Forelimb muscle (tissue), 1 donor: ENCODE data around the gene ASPDH. TPM values are rescaled to one million over a fixed set of nuclear protein-coding genes. Genes with fewer than 3 reads are reported as not detected.

ENCODE experiments used
- DNase-seq: peaks from one replicate; pipeline ENCODE4 v3.0.0-alpha.2; 2013; ENCODE audit warnings: low read depth
- polyA plus RNA-seq: library from polyadenylated mRNA; unstranded; fragments of 120-200 nt; gene quantifications from one replicate; pipeline ENCODE4 v1.2.1, GENCODE V29; 2013; ENCODE audit not compliant: insufficient read length

ASPDH gene
- 1.4 TPM for polyA plus RNA-seq

GRCh38 chr19:50513746-50514345 is at the start of gene ASPDH:
TSS of gene ASPDH (minus strand) at chr19:50513913. CDS start at chr19:50513823, 90 bp downstream.
- DNase-seq, result no peak

DNA sequence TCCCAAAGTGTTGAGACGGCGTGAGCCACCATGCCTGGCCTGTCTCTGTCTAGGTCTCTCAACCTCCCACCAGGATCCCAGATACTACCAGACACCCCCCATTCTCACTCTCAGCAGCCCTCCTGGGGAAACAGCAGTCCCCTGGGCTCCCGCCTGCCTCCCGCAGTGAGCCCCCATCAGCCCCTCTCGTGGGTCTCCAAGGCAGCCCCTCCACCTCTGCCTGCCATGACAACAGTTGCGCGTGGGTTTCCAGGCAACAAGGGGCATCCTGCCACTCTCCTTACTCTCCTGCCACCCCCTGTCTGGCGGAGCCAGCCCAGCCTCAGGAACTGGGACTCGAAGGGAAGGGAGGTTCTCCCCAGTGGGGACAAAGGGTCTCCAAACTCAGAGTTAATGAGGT is 49.3 kb upstream of the ASPDH start:
- no peak for DNase-seq

DNA sequence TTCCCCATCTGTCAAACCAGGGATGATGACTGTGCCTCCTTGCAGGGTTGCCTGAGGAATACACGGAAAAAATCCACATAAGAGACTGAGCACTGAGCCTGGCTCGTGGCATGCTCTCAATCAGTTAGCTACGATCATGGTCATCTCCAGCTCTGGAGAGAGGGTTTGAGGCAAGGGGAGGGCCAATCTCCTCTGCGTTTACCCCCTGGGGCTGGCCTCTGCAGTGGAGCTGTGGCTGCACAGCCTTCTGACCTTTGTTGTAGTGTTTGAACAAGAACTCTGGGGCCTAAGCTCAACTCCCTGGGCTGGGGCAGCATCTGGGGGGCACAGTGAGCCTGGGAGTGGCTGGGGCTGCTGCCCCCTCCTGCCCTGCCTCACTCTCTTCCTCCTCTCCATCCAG is 48.6 kb upstream of the ASPDH start:
- DNase-seq, result no peak

DNA sequence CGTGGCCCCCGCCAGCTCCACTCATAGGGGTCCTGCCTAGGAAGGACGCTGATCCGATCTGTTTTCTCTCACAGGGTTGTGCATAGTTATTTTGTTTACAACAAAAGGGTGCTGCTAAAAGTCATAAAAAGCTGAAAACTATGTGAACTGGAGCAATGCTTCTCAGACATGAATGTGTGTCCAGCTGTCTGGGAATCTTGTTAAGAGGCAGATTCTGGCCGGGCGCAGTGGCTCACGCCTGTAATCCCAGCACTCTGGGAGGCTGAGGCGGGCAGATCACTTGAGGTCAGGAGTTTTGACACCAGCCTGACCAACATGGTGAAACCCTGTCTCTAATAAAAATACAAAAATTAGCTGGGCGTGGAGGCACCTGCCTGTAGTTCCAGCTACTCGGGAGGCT is 45.9 kb upstream of the ASPDH start:
- no peak for DNase-seq

DNA sequence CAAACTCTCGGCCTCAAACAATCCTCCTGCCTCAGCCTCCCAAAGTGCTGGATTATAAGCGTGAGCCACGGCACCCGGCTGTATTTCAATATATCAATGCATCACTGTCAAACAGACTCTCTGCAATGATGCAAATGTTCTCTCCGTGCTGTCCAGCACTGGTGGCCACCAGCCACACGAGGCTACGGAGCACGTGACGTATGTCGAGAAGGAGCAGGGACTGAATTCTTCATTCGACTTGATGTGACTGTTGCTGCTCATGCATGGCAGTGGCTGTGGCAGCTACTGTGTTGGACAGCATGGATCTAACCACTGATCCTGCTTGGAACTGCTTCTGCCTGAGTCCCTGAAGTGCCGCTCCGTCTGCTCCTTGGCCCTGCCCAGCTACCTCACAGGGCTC is 44.7 kb upstream of the ASPDH start:
- no peak for DNase-seq

DNA sequence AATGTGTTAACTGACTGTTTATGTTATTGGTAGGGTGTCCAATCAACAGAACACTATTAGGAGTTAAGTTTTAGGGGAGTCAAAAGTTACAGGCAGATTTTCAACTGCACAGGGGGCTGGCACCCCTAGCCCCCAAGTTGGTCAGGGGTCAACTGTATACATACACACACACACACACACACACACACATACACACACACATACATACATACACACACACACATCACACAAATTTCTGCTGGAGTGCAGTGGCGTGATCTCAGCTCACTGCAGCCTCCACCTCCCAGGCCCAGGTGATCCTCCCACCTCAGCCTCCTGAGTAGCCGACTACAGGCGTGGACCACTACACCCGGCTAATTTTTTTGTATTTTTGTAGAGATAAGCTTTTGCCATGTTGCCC is 44.3 kb upstream of the ASPDH start:
- no peak for DNase-seq

DNA sequence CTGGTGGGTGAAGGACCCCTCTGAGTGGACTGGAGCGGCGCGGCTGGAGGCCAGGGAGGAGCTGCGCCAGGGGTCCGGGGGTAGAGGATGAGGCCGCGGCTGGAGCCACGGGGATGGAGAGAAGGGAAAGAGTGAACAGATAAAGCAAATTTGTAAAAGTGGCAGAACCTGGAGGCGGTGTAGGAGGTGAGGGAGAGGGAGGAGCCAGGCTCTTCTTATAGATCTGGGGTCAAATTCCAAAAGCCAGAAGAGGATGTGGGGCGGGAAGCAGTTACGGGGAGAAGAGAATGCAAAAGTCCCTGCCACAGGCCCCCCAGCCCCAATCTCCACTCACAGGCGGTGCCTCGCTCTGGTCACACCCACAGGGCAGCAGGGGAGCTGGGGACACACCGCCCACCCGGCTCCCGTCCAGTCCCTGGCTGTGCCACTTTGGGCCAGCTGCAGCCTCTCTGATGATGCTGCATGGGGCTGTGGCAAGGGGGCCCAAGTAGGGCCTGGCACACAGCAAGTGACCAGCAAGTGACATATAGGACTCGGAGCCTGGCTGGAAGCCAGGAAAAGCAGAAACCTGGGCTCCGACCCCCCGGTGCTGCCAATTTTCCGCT is 43.4 kb upstream of the ASPDH start:
- no peak for DNase-seq

DNA sequence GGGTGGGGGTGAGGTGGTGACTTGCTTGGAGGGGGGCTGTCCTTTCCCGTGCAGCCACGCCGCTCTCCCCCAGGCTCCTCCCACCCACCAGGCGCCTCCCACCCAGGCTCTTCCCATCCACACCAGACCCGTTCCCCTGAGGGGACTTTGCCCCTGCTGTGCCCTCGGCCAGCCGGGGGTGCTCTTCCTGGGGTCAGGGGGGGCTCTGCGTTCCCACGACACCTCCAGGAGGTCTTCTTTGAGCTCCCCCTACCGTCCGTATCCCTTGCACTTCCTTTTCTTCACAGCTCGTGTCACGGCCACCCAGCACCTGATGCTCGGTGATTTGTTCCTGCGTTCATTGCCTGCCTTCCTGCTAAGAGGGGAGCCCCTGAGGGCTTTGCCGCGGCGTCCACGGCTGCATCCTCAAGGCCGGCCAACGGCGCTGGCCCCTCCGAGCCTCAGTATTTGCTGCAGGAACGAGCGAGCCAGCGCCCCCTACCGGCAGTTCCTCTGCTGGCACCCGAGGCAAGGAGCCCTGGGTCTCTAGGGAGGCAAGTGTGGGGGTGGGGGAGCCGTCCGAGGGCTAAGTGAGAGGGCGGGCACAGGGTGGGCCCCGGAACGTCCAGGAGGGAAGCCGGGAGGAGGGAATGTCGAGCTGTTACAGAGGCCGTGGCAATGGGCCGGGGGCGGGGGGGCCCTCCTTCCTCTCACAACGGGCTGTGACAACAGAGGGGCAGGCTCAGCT is 42.7 kb upstream of the ASPDH start:
- DNase-seq, result no peak

- DNase-seq, result no peak
Measured at GRCh38 chr19:50555450-50556281, 42.0 kb upstream of the ASPDH start.

DNA sequence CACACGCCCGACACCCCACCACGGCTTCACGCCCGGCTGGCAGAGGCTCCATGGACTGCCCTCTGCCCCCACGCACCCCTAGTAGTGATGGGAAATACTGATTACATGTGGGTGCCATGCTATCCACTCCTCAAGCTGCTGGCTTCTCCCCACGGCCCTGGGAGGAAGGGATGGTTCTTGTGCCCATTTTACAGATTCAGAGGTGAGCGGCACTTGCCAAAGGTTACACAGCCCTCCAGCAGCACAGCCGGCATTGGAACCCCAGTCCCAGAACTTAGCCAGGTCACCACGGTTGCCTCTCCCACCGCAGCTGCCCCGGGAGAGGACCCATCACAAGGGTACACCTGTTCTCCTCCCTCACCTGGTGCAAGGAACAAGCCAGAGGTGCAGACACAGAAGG is 41.3 kb upstream of the ASPDH start:
- no peak for DNase-seq

DNA sequence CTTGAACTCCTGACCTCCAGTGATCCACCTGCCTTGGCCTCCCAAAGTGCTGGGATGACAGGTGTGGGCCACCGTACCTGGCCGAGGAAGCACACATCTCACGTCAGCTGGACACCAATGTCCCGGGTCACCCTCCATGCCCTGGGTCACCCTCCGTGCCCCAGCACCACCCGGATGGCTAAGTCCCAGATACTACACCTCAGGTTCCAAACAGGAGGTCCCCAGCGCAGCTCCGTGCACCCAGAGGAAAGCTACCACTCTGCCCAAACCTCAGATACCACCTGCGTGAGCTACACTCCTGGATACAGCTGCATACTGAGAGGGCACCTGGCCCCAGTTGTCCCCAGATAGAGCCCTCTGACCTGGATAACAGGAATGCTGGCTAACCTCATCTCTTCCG is 40.5 kb upstream of the ASPDH start:
- no peak for DNase-seq

- no peak for DNase-seq
Measured at GRCh38 chr19:50553134-50553703, 39.5 kb upstream of the ASPDH start.

DNA sequence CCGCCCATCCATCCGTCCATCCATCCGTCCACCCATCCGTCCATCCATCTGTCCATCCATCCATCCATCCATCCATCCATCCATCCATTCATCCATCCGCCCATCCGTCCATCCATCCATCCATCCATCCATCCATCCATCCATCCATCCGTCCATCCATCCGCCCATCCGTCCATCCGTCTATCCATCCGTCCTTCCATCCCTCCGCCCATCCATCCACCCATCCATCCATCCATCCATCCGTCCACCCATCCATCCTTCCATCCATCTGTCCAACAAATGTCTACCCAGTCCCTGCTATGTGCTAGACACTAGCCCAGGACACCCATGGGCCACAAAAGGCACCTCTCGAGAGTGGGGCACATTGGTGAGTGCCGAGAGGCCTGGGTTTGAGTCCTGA is 38.8 kb upstream of the ASPDH start:
- no peak for DNase-seq

DNA sequence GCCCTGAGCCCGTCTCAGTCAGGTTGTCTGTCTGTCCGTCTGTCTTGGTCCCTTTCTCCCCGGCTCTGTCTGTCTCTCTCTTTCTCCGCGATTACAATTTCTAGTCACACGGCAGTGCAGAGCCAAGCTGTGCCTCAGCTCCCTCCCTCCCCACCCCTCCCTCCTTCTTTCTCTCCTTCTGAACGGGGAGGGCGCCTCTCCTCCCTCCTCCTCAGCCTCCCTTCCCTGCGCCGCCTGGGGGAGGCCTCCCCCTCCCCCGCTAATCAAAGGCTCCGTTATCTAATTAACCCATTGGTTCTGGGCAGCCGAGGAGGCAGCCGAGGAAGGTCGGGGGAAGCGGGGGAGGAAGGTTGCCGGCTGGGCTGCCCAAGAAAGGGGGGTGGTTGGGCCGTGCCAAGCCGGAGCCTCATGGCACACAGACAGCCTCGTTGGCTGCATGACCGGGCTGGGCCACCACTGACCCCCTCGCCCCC is 38.0 kb upstream of the ASPDH start:
- no peak for DNase-seq

- DNase-seq, result no peak
Measured at GRCh38 chr19:50551034-50551714, 37.5 kb upstream of the ASPDH start.

DNA sequence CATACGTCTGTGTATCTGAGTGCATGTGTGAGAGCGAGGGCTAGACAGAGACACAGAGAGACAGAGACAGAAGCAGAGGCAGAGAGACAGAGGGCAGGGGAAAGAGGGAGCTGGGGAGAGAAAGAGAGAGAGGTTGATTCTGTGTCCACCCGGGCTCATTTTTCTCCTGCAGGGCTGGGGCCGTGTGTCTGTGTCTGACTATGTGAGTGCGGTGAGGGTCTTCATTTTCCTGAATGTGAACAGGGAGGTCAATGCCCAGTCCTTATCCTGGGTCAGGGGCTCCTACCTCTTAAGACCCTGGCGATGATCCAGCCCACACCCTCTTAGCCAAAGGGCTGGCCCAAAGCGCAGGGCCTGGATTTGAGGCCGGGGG is 36.9 kb upstream of the ASPDH start:
- DNase-seq, result no peak

DNA sequence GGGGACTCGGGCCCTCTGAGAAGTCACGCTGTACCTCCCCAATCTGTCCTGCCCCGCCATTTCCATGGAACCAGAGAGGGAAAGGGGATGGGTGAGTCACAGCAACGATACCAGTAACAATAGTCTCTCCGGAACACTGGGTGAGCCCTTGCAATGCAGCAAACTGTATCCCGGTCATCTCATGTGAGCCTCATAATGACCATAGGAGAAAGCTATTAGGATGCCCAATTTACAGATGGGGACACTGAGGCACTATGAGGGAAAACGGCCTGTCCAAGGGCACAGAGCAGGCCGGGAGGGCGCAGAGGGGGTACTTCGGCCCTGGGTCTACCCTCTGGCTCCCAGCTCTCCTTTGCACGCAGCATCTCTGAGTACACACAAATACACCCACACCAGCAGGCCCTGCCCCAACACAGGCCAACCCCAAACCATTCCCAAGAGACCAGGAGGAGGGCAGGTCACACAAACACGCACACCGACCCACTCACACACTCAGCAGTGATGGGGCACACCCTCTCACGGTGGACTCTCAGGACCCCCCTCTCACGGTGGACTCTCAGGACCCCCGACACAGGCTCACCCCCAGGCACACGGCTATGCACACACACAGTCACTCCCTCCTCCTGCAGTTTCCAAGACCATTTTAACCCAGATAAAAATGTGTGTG is 36.3 kb upstream of the ASPDH start:
- DNase-seq, result no peak

DNA sequence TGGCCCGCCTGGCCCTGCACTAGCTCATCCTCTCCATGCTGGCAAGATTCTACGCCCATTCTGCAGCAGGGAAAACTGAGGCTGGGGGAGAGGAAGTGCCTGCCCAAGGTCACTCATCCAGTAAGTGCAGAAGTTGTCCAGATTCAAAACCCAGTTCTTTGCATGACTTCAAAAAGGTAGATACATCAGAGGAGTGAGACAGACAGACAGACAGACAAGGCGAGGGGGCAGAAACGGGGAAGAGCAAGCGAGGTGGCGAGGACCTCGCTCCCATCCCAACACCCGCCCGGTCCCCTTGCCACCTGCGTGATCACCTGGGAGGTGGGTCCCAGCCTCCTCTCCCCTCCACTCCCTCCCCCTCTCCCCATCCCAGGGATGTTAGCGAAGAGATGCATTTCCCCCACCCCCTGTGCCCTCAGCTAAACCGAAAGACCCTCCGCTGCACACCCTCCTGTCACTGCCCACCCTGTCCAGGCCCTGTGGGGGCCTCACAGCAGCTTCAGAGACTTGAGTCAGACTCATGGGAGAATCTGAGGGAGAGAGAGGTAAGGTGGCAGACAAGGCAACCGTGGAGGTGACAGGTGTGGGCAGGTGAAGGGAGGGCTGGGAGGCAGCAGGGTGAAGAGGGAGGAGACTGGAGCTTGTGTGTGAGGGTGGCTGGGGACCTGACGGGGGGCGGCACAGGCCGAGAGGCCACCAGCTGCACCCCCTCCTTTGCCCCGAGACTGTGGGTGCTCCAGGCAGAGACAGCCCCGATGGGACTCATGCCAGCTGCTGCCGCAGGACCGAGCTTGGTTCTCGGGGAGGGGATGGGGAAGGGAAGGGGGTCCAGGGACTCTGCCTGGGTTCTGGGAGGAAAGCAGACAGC is 35.6 kb upstream of the ASPDH start:
- no peak for DNase-seq

DNA sequence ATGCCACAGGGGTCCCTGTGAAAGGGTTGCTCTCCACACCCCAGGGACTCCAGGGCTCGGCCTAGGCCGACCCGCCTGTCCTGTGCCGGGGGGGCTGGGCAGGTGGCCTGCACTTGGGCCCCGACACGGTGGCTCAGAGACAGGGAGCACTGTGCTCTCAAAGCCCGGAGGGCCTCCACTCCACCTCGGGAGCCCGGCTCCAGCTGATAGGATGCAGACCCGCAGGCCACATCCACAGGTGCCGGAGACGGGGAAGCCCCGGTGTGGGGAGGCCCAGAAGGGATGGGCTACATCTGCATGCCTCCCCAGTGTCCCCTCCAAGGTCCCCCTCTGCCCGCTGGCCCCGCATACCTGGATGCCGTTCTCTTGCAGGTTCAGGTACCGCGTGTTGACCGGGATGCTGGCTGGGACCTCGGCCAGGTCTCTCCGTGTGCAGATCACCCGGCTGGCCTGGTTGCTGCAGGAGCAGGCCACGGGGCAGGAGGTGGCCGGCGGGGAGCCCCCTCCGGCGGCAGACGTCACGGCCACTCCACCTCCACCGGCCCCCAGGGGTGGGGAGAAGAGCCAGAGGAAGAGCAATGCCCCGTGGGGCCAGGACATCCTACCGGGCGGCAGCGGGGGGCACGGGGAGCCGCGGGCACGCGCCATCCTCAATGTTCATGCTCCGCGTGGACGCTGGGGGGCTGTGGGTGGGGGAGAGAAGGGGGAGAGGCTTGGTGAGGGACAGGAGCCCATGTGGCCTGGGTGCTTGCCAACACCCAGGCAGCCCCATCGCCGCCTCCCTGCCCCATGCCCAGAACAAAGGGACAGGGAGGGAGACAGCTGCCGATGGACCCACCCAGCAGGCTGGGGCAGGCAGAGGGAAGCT is 34.7 kb upstream of the ASPDH start:
- DNase-seq, result no peak
